HepG2 (cell line): ENCODE results near the gene DUSP9. TPM values are rescaled to one million over a fixed set of nuclear protein-coding genes. Genes with fewer than 3 reads are reported as not detected.

Source experiments
- BRCA1 ChIP-seq: sonication (generic); formaldehyde crosslinking; IDR thresholded peaks from 2 replicates; pipeline ENCODE4 v1.4.0; 2020; ENCODE audit warnings: missing genetic modification reagents
- CHD2 ChIP-seq: IDR thresholded peaks from 2 replicates; pipeline ENCODE4 v1.6.1; 2011; ENCODE audit warnings: low read depth, low read length, improper control_type of control experiment
- FOSL2 ChIP-seq: sonication (generic); formaldehyde crosslinking; IDR thresholded peaks from 2 replicates; pipeline ENCODE4 v1.4.0; 2020; ENCODE audit warnings: missing genetic modification reagents
- FOXM1 ChIP-seq: sonication (generic); formaldehyde crosslinking; IDR thresholded peaks from 2 replicates; pipeline ENCODE4 v1.5.0; 2020; ENCODE audit warnings: missing genetic modification reagents
- IKZF1 ChIP-seq: fragments of 450-650 bp; IDR thresholded peaks from 2 replicates; pipeline ENCODE4 v1.7.1; 2016
- KDM5A ChIP-seq: fragments of 200-600 bp; sonication (generic); IDR thresholded peaks from 2 replicates; pipeline ENCODE4 v1.7.0; 2018; ENCODE audit warnings: antibody characterized with exemption, mild to moderate bottlenecking, low read length, borderline replicate concordance
- MTERF4 ChIP-seq: sonication (generic); formaldehyde crosslinking; IDR thresholded peaks from 2 replicates; pipeline ENCODE4 v1.8.0; 2023; ENCODE audit warnings: mild to moderate bottlenecking, missing genetic modification reagents
- NAIF1 ChIP-seq: sonication (generic); formaldehyde crosslinking; IDR thresholded peaks from 2 replicates; pipeline ENCODE4 v1.5.0; 2020; ENCODE audit warnings: mild to moderate bottlenecking, missing genetic modification reagents, borderline replicate concordance
- NCOA2 ChIP-seq: sonication (generic); formaldehyde crosslinking; IDR thresholded peaks from 2 replicates; pipeline ENCODE4 v1.8.0; 2022; ENCODE audit warnings: inconsistent platforms
- NFE2L2 ChIP-seq: fragments of 150-350 bp; IDR thresholded peaks from 2 replicates; pipeline ENCODE4 v1.6.1; 2014; ENCODE audit warnings: low read length
- NR2F1 ChIP-seq, 2 experiments: fragments of 450-650 bp in 1 of 2; formaldehyde crosslinking in 1 of 2; IDR thresholded peaks; 2 replicates each; pipeline versions ENCODE4 v1.5.0 to v1.6.1; 2016 to 2020; ENCODE audit warnings: mild to moderate bottlenecking in 1 of 2, missing compliant biosample characterization in 1 of 2, missing genetic modification reagents in 1 of 2, moderate library complexity in 1 of 2
- REPIN1 ChIP-seq: sonication (generic); formaldehyde crosslinking; IDR thresholded peaks from 2 replicates; pipeline ENCODE4 v1.8.0; 2022; ENCODE audit warnings: missing genetic modification reagents, low read depth, mild to moderate bottlenecking, borderline replicate concordance
- TFDP1 ChIP-seq: IDR thresholded peaks from 2 replicates; pipeline ENCODE4 v1.6.1; 2016; ENCODE audit warnings: missing compliant biosample characterization, missing genetic modification reagents, borderline replicate concordance
- TRAFD1 ChIP-seq: sonication (generic); formaldehyde crosslinking; IDR thresholded peaks from 2 replicates; pipeline ENCODE4 v1.5.1; 2020; ENCODE audit warnings: missing genetic modification reagents, mild to moderate bottlenecking, borderline replicate concordance
- ZBTB26 ChIP-seq: IDR thresholded peaks from 2 replicates; pipeline ENCODE4 v1.6.1; 2016; ENCODE audit warnings: missing compliant biosample characterization, missing genetic modification reagents, borderline replicate concordance
- ZBTB7B ChIP-seq: sonication (generic); formaldehyde crosslinking; IDR thresholded peaks from 2 replicates; pipeline ENCODE4 v1.4.0; 2020; ENCODE audit warnings: missing genetic modification reagents
- ZNF235 ChIP-seq: sonication (generic); formaldehyde crosslinking; IDR thresholded peaks from 2 replicates; pipeline ENCODE4 v1.8.1; 2023; ENCODE audit warnings: mild to moderate bottlenecking, missing genetic modification reagents, borderline replicate concordance
- ZNF414 ChIP-seq: sonication (generic); formaldehyde crosslinking; IDR thresholded peaks from 2 replicates; pipeline ENCODE4 v1.5.0; 2020; ENCODE audit warnings: missing genetic modification reagents
- ZNF556 ChIP-seq: sonication (generic); formaldehyde crosslinking; IDR thresholded peaks from 2 replicates; pipeline ENCODE4 v1.4.0; 2020; ENCODE audit warnings: mild to moderate bottlenecking, missing genetic modification reagents, borderline replicate concordance
- ZNF691 ChIP-seq: sonication (generic); formaldehyde crosslinking; IDR thresholded peaks from 2 replicates; pipeline ENCODE4 v1.4.0; 2020; ENCODE audit warnings: missing genetic modification reagents, low read depth, mild to moderate bottlenecking, borderline replicate concordance
- ZNF724P ChIP-seq: sonication (generic); formaldehyde crosslinking; IDR thresholded peaks from 2 replicates; pipeline ENCODE4 v1.8.0; 2022; ENCODE audit warnings: missing genetic modification reagents, borderline replicate concordance
- ZNF775 ChIP-seq: sonication (generic); formaldehyde crosslinking; IDR thresholded peaks from 2 replicates; pipeline ENCODE4 v1.4.0; 2020; ENCODE audit warnings: missing genetic modification reagents, mild to moderate bottlenecking, moderate library complexity, borderline replicate concordance
- ZSCAN22 ChIP-seq: sonication (generic); formaldehyde crosslinking; IDR thresholded peaks from 2 replicates; pipeline ENCODE4 v1.4.0; 2020; ENCODE audit warnings: mild to moderate bottlenecking, missing genetic modification reagents
- polyA plus RNA-seq, 8 experiments: library from polyadenylated mRNA; depleted of rRNA in 3 of 8; stranded (reverse) in 7 of 8; unstranded in 1 of 8; fragments of >200 nt; fragmentation: Illumina TruSeq in 4 of 8; extraction: Trizol in 4 of 8; gene quantifications; 2 replicates each; pipeline versions ENCODE4 v1.2.1 to v1.2.3, GENCODE V29; 2011 to 2016; ENCODE audit warnings: low read depth in 4 of 8, missing spikeins in 1 of 8, mixed read lengths in 1 of 8; ENCODE audit not compliant: insufficient read depth in 1 of 8
- total RNA-seq, 5 experiments: library from RNA; depleted of rRNA; stranded (reverse); fragments of >200 nt; fragmentation: Illumina TruSeq; extraction: Trizol; gene quantifications; 2 replicates each; pipeline ENCODE4 v1.2.3, GENCODE V29; 2016; ENCODE audit warnings: low read depth in 1 of 5

The DUSP9 gene
- total and polyA plus RNA-seq, 2 of the 13 experiments (the other 11 are each of a cell fraction or from before 2014, with no cell fraction given) = 235 to 435 TPM

- TF ChIP-seq ZSCAN22 (CRISPR knock-in tag) = no peak
- peak; percentile 72; the same call in 1 of the 2 replicates for TF ChIP-seq ZBTB7B (CRISPR knock-in tag)
- peak; percentile 40; the same call in 1 of the 2 replicates for TF ChIP-seq CHD2
- TF ChIP-seq ZNF235 = no peak
- TF ChIP-seq FOSL2 = peak; percentile 51
- no peak for TF ChIP-seq FOXM1 (CRISPR knock-in tag)
- TF ChIP-seq ZNF691 (CRISPR knock-in tag) = no peak; the same call in 1 of the 2 replicates
- peak in 1 of 2 experiments; percentile 40; a peak in 2 of 4 replicates for TF ChIP-seq NR2F1 (CRISPR knock-in tag; IDR thresholded peaks at IDR 0.05)
- TF ChIP-seq TFDP1 (CRISPR knock-in tag) = no peak
- TF ChIP-seq REPIN1 = peak; percentile 47; the same call in 1 of the 2 replicates
- TF ChIP-seq NAIF1 (CRISPR knock-in tag) = no peak
- no peak for TF ChIP-seq TRAFD1 (CRISPR knock-in tag)
- TF ChIP-seq ZBTB26 = peak; percentile 97
- TF ChIP-seq BRCA1 (CRISPR knock-in tag) = no peak
- TF ChIP-seq ZNF775 = no peak
- no peak for TF ChIP-seq ZNF414 (CRISPR knock-in tag)
- no peak for TF ChIP-seq NFE2L2
- TF ChIP-seq MTERF4 = no peak
- TF ChIP-seq ZNF724P (CRISPR knock-in tag) = no peak
- no peak for TF ChIP-seq ZNF556 (CRISPR knock-in tag)
- no peak for TF ChIP-seq KDM5A
- peak; percentile 87 for TF ChIP-seq NCOA2 (CRISPR knock-in tag)
- no peak for TF ChIP-seq IKZF1
Observed at GRCh38 chrX:153626863-153627674, 19.9 kb upstream of the DUSP9 start (continued).
